GM13977 (cell line): ENCODE data around the gene LPP.
"Not testable (repeated sequence)": the region's sequence is repeated elsewhere in the genome, so short reads cannot be mapped to it uniquely, and the experiment has no call there.

Source experiments
- DNase-seq: peaks from one replicate; pipeline ENCODE4 v3.0.0; 2012; ENCODE audit warnings: low spot score
- CTCF ChIP-seq: IDR thresholded peaks from 2 replicates; pipeline ENCODE4 v1.5.1; 2012; ENCODE audit warnings: mild to moderate bottlenecking, control low read depth; ENCODE audit not compliant: insufficient read depth; ENCODE audit errors: extremely low read depth, missing control alignments
- in situ Hi-C: fragments of 300-500 bp; cut with MboI; formaldehyde crosslinking; loops from one replicate; pipeline ENCODE4 v1.12.0; 2022; ENCODE audit warnings: low sequenced_read_pairs, low pct_unique_long_range_greater_than_20kb, mixed read lengths, inconsistent platforms; ENCODE audit not compliant: unreplicated experiment

LPP gene

DNA sequence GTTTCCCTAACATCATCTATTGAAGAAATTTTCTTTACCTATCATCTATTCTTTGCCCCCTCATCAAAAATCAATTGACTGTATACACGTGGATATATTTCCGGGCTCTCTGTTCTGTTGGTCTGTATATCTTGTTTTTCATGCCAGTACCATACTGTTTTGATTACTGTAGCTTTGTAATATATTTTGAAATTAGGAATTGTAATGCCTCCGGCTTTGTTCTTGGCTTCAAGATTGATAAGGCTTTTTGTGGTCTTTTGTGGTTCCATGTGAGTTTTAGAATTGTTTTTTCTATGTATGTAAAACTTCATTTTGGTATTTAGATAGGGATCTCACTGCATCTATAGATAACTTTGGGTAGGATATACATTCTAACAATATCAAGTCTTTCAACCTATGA, 454.4 kb downstream of the LPP start:
- TF ChIP-seq CTCF: no peak
- no peak for DNase-seq
- in situ Hi-C loops: no loop called here

GRCh38 chr3:188613721-188614120, 459.8 kb downstream of the LPP start:
- in situ Hi-C loops, DNase-seq: not testable (repeated sequence)

DNA sequence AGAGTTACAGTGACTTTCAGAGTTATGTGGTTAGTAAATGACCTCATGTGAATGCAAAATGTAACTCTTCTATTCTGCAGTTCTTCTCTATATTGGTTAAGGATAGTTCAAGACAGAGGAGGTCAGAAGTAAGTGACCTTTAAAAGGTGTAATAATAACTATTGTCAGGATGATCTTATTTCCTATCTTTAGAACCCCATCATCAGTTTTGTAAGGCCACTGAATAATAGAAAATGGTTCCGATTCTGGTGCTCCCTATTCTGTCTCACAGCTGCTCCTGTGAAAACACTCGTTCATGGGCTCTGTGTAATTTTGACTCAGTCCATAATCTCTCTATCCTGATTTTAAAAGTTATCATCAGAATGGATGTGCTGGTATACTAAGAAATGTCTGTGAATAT, 463.3 kb downstream of the LPP start:
- in situ Hi-C loops: no loop called here
- DNase-seq: no peak
- no peak for TF ChIP-seq CTCF

GRCh38 chr3:188617988-188618701, 464.2 kb downstream of the LPP start:
- in situ Hi-C loops: no loop called here
- DNase-seq: no peak
- TF ChIP-seq CTCF: no peak

DNA sequence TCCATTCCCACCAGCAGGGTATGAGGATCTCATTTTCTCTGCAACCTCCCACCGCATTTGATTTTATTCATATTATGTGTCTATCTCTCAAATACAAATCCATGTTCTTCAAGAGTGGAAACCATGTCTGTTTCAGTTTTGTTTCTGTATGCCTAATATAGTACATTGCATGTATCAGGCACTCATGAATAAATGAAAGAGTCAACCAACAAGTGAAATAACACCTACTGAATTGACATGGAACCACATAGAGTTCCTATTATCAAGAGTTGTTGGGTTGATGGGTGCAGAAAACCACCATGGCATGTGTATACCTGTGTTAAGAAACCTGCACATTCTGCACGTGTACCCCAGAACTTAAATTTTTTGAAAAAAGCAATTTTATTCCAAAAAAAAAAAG, 466.8 kb downstream of the LPP start:
- no peak for TF ChIP-seq CTCF
- no peak for DNase-seq
- in situ Hi-C loops: no loop called here

GRCh38 chr3:188624384-188624783, 470.4 kb downstream of the LPP start:
- DNase-seq: no peak
- TF ChIP-seq CTCF: no peak

GRCh38 chr3:188624828-188625227, 470.9 kb downstream of the LPP start:
- in situ Hi-C loops: no loop called here
- TF ChIP-seq CTCF: no peak
- no peak for DNase-seq

More at GRCh38 chr3:188624384-188624783, 470.4 kb downstream of the LPP start:
- in situ Hi-C loops: no loop called here
